GM21515 (cell line): Measurements from ENCODE around the gene C3orf49.

Source experiments
- ATAC-seq: cut with Tn5 transposase; IDR thresholded peaks from one replicate; pipeline ENCODE4 v1.9.1; 2021; ENCODE audit not compliant: unreplicated experiment

C3orf49 gene

DNA sequence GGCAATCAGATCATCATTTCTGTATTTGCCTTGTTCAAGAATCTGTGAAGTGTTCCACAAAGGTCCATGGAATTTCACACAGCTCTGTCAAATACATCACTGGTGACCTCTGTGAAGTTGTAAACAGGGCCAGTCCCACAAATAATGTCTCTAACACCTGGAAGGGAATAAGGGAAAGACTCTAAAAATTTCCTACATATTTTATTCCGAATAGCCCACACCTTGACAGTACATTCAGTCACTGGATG is at the start of gene C3orf49:
Gene C3orf49, plus strand, starts transcription at position 149 of the 248 bp plus-strand sequence. CDS start 173 bp downstream, outside the sequence.
- no peak for ATAC-seq

- ATAC-seq = no peak
These were observed 44.3 kb upstream of the C3orf49 start for GRCh38 chr3:63774781-63775180.

GRCh38 chr3:63779227-63779626 is 39.9 kb upstream of the C3orf49 start:
- no peak for ATAC-seq

GRCh38 chr3:63791974-63792373 is 27.1 kb upstream of the C3orf49 start:
- ATAC-seq = no peak

DNA sequence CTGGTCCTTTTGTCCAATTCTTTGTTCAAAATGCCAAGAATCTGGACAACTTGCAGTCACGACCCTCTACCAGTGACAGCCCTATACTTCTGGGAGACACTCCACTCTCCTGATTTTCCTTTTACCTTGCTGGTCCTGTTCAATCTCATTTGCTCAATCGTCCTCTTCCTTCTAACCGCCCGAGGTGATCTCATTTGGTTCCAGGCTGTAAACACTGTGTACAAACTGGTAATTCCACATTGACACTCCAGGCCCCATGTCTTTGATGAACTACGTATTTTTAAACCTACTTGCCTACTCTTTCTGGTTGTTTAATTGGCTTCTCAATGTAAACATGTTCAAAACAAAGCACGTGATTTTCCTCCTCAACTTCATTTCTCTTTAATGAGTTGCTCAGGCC is 23.7 kb upstream of the C3orf49 start:
- no peak for ATAC-seq

DNA sequence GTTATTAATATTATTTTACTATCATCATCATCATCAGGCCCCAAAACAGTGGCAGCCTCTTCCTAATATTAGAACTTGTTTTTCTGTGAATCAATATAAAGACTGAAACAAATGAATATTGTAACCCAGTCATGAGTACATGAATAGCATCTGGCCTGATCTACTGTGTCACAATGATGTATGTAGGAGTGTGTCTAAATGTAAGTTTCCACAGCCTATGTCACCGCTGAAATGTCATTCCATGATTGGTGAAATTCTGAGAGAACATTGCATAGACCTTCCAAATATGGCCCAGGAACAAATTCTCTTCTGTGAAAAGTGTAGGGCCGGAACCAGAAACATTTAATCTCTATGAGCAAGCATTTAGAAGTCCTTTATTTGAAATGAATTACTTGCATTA is 20.6 kb upstream of the C3orf49 start:
- ATAC-seq = no peak

DNA sequence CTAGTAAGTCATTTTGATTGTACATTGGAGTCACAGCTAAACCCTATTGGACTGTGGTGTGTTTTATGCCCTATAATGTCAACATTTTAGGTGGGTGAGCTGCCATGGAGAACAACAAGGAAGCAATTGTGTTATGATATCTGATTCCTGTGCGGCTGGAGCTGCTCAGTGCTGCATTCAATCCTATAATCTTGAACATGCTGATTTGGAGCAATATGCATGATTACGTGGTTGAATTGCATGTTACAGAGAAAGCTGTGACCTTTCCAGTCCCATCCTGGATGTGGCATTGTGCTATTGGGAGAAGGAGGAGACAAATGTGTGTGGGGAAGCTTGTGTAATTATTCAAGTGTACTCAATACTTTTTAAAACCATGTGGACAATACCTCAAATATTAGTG is 20.1 kb upstream of the C3orf49 start:
- ATAC-seq = no peak

DNA sequence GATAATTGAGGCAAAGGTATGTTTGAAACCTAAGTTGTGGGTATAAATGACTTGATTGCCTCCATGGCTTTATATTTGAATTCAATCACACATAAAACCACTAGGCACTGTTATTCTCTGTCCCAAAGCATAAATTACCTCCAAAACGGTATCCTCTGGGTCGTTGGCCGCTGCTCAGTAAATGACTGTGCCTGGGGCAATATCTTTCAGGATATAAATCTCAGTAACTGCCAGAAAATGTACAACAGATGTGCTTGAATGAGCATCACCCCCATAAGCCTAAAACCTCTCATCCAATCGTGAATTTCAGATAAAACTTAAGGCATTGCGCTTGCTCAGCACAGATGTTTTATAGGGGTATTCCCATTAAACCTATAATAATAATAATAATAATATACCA is 19.0 kb upstream of the C3orf49 start:
- no peak for ATAC-seq

DNA sequence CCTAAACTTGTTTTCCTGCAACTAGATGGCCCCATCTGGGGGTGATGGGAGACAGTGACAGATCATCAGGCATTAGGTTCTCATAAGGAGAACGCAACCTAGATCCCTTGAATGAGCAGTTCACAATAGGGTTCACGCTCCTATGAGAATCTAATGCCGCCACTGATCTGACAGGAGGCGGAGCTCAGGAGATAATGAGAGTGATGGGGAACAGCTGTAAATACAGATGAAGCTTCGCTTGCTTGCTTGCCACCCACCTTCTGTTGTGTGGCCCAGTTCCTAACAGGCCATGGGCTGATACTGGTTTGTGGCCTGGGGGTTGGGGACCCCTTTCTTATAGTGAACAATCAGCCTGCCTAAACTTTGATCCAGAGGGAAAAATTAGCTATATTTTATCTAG is 15.2 kb upstream of the C3orf49 start:
- no peak for ATAC-seq

GRCh38 chr3:63807961-63808565 is 11.0 kb upstream of the C3orf49 start:
- no peak for ATAC-seq

- ATAC-seq = no peak
These were observed 10.5 kb upstream of the C3orf49 start for GRCh38 chr3:63808633-63809032.

DNA sequence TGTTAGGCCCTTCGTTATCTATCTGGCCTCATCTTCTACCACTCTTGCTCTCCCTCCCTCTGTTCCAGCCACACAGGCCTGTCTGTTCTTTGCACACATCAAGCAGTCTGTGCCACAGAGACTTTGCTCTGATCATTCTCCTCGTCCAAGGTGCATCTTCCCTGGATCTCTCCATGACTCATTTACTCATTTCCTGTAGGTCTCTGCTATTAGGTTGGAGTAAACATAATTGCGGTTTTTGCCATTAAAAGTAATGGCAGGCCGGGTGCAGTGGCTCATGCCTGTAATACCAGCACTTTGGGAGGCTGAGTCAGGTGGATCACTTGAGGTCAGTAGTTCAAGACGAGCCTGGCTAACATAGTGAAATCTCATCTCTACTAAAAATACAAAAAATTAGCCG is 9.5 kb upstream of the C3orf49 start:
- no peak for ATAC-seq

GRCh38 chr3:63814237-63814636 is 4.9 kb upstream of the C3orf49 start:
- ATAC-seq = no peak

DNA sequence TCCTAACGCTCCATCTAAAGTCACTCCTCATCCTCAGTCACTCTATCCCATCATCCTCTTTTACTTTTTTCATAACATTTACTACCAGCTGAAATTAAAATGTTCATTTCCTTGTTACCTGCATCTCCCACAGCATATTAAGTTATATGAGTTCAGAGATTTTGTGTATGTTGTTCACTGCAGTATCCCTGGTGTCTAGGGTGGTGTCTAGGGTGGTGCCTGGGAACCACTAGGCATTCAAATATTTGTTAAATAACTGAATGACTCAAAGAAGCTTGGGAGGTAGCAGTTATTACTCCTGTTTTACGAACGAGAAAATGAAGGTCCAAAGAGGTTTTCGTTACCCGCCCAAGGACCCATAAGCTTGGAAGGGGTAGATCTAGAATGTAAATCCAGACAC is 1.9 kb upstream of the C3orf49 start:
- no peak for ATAC-seq

- ATAC-seq = peak; percentile 77
These were observed 583 bp upstream of the C3orf49 start for GRCh38 chr3:63818282-63819150.

- no peak for ATAC-seq
These were observed 5.2 kb downstream of the C3orf49 start for GRCh38 chr3:63824309-63824708.

DNA sequence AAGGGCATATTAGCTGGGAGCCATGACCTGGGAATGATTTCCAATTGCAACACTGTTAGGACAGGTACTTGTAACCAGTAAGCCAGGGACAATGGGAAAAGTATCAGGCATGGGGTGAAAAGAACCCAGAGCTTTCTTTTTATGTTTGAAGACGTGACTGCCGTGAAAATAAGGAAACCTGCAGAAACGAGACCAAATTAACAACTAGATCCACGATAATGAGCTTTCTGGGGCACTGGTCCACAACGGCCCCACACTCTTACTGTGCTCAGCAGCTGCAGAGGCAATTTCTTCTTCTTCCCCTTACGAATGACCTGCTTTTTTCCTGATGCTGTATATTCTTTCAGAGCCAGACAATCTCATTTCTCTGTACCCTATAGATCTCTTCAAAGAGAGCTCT is 11.4 kb downstream of the C3orf49 start:
- no peak for ATAC-seq

DNA sequence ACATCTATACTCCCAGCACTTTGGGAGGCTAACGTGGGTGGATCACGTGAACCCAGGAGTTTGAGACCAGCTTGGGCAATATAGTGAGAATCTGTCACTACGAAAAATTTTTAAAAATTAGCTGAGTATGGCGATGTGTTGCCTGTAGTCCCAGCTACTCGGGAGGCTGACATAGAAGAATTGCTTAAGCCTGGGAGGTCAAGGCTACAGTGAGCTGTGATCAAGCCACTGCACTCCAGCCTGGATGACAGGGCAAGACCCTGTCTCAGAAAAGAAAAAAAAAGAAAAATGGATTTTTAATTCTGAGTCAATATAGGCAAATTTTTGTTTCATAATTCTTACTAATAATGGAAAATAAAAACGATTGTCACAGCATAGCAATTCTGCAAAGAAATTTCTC is 13.3 kb downstream of the C3orf49 start:
- ATAC-seq = no peak

DNA sequence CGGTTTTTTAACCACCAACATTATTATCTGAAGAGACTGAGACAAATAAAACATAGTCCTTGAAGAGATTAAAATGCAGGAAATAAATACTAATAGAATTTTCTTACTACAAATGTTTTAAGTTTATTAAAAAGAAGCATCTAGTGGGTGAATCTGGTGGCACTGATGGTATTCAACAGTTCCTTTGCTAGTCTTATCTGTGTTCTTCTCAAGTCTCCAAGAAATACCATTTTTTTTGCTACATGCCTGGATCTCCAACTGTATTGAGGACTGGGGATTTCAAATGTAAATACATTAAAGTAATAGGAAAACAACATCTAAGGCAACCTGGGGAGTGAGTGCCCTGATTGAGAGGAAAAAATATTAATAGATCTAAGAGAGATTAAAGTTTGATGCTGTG is 22.6 kb downstream of the C3orf49 start:
- ATAC-seq = no peak

DNA sequence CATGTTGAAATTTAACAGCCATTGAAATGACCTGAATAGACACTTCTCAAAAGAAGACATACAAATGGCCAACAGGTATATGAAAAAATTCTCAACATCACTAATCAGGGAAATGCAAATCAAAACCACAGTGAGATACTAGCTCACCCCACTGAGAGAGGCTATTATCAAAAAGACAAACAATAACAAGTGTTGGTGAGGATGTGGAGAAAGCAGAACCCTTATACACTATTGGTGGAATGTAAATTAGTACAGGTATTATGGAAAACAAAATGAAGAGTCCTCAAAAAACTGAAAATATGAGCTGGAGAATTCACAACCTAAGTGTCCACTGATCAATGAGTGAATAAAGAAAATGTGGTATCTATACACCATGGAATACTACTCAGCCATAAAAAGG is 23.0 kb downstream of the C3orf49 start:
- no peak for ATAC-seq

DNA sequence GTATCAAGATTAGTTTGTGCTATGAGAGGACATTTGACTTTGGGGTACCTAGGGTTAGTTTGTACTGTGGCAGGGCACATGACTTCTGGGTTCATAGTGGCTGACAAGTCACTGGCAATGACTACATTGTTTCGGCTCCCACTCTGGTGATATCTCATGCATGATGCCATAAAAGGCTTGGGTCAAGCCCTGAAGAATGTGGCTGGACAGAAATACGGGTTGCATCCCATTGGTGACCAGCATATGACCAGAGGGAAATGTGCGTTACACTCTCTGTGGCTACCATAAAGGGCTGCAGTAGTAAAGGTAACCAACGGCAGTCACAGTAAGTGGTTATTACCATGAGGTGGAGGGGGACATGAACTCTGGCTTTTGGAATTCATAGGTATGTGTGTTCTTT is 26.1 kb downstream of the C3orf49 start:
- ATAC-seq = no peak

- no peak for ATAC-seq
These were observed 28.8 kb downstream of the C3orf49 start for GRCh38 chr3:63847718-63848450.
